OCI-LY3 (cell line): ENCODE results near the gene HCN1.
"Not testable (repeated sequence)": the region's sequence is repeated elsewhere in the genome, so short reads cannot be mapped to it uniquely, and the experiment has no call there.

Experiments
- H2AFZ ChIP-seq: fragments of 200-600, 300-600 bp; shearing (Covaris generic); 2 replicates; pipeline ENCODE4 v1.6.0; 2014; ENCODE audit warnings: antibody characterized with exemption, low read depth, low read length
- H3K27ac ChIP-seq: fragments of 200-600, 300-600 bp; sonication (generic); 2 replicates; pipeline ENCODE4 v1.5.1; 2014; ENCODE audit warnings: mild to moderate bottlenecking, low read length, moderate library complexity, mixed read lengths
- H3K27me3 ChIP-seq: fragments of 200-600, 300-600 bp; sonication (generic); 2 replicates; pipeline ENCODE4 v1.6.1; 2014; ENCODE audit warnings: low read depth, low read length, mixed read lengths
- H3K36me3 ChIP-seq: fragments of 200-600, 300-600 bp; sonication (generic); replicated peaks from 2 replicates; pipeline ENCODE3; 2014; ENCODE audit warnings: low read depth, low read length, mixed read lengths
- H3K4me1 ChIP-seq: fragments of 300-600, 200-600 bp; sonication (generic); 2 replicates; pipeline ENCODE4 v1.6.1; 2014; ENCODE audit warnings: low read length, mixed read lengths
- H3K4me2 ChIP-seq: fragments of 200-600, 300-600 bp; sonication (generic); 2 replicates; pipeline ENCODE4 v1.6.1; 2014; ENCODE audit warnings: low read length, mixed read lengths
- H3K4me3 ChIP-seq: fragments of 300-600, 200-600 bp; sonication (generic); 2 replicates; pipeline ENCODE4 v1.5.1; 2014; ENCODE audit warnings: antibody characterized with exemption, mild to moderate bottlenecking, low read length, moderate library complexity
- H3K79me2 ChIP-seq: fragments of 300-600, 200-600 bp; shearing (Covaris generic); 2 replicates; pipeline ENCODE4 v1.6.1; 2014; ENCODE audit warnings: mild to moderate bottlenecking, low read length, mixed read lengths
- H3K9ac ChIP-seq: fragments of 300-600, 200-600 bp; shearing (Covaris generic); 2 replicates; pipeline ENCODE4 v1.6.0; 2014; ENCODE audit warnings: mild to moderate bottlenecking, low read length, moderate library complexity
- H3K9me3 ChIP-seq: fragments of 200-600, 300-600 bp; shearing (Covaris generic); 2 replicates; pipeline ENCODE4 v1.6.1; 2014; ENCODE audit warnings: low read length, mixed read lengths; ENCODE audit not compliant: insufficient read depth
- H4K20me1 ChIP-seq: fragments of 200-600, 300-600 bp; sonication (generic); 2 replicates; pipeline ENCODE4 v1.6.1; 2016; ENCODE audit warnings: low read length, mixed read lengths; ENCODE audit not compliant: insufficient read depth
- CTCF ChIP-seq: fragments of 200-600, 300-600 bp; sonication (generic); IDR thresholded peaks from 2 replicates; pipeline ENCODE4 v1.5.1; 2014; ENCODE audit warnings: antibody characterized with exemption, low read length, low read depth
- EZH2phosphoT487 ChIP-seq: fragments of 200-600 bp; shearing (Covaris generic); IDR thresholded peaks from 2 replicates; pipeline ENCODE4 v1.6.1; 2018; ENCODE audit warnings: antibody characterized with exemption, mixed run types, low read depth

HCN1 gene

GRCh38 chr5:45609661-45610060, 86.5 kb downstream of the HCN1 start:
- TF ChIP-seq EZH2phosphoT487 = no peak
- TF ChIP-seq CTCF = no peak
- peak overlapping the region; percentile 21 for H3K27ac ChIP-seq
- peaks cover 15% of the 10 kb centered on the region for H3K4me1 ChIP-seq
- H3K27me3 ChIP-seq = no peaks in the 10 kb centered on the region
- peak overlapping the region; percentile 37 for H3K4me2 ChIP-seq
- no peaks in the 10 kb centered on the region for H3K79me2 ChIP-seq
- no peaks in the 10 kb centered on the region for H3K9me3 ChIP-seq
- H3K9ac ChIP-seq = no peak overlapping the region
- H2AFZ ChIP-seq = no peak overlapping the region
- no peak overlapping the region for H3K4me3 ChIP-seq
- H4K20me1 ChIP-seq = no peaks in the 10 kb centered on the region
- no peaks in the 10 kb centered on the region for H3K36me3 ChIP-seq

- TF ChIP-seq CTCF = no peak
- no peak for TF ChIP-seq EZH2phosphoT487
- no peaks in the 10 kb centered on the region for H3K79me2 ChIP-seq
- H3K4me2 ChIP-seq = no peak overlapping the region
- no peak overlapping the region for H3K4me3 ChIP-seq
- H2AFZ ChIP-seq = no peak overlapping the region
- H3K9me3 ChIP-seq = no peaks in the 10 kb centered on the region
- H3K36me3 ChIP-seq = no peaks in the 10 kb centered on the region
- no peaks in the 10 kb centered on the region for H4K20me1 ChIP-seq
- no peaks in the 10 kb centered on the region for H3K27me3 ChIP-seq
- H3K4me1 ChIP-seq = peaks cover 4% of the 10 kb centered on the region
- H3K27ac ChIP-seq = no peak overlapping the region
- no peak overlapping the region for H3K9ac ChIP-seq
Measured at GRCh38 chr5:45604092-45604491, 92.1 kb downstream of the HCN1 start.

- no peak overlapping the region for H2AFZ ChIP-seq
- H3K79me2 ChIP-seq = no peaks in the 10 kb centered on the region
- H3K36me3 ChIP-seq = no peaks in the 10 kb centered on the region
- no peak overlapping the region for H3K4me3 ChIP-seq
- H3K4me2 ChIP-seq = no peak overlapping the region
- H3K27me3 ChIP-seq = no peaks in the 10 kb centered on the region
- H3K27ac ChIP-seq = no peak overlapping the region
- H4K20me1 ChIP-seq = no peaks in the 10 kb centered on the region
- no peak overlapping the region for H3K9ac ChIP-seq
- H3K4me1 ChIP-seq = no peaks in the 10 kb centered on the region
- TF ChIP-seq EZH2phosphoT487 = no peak
- no peak for TF ChIP-seq CTCF
- H3K9me3 ChIP-seq = no peaks in the 10 kb centered on the region
Measured at GRCh38 chr5:45601424-45601823, 94.8 kb downstream of the HCN1 start.

- no peaks in the 10 kb centered on the region for H3K27me3 ChIP-seq
- H3K36me3 ChIP-seq = no peaks in the 10 kb centered on the region
- no peaks in the 10 kb centered on the region for H3K9me3 ChIP-seq
- H3K4me1 ChIP-seq = no peaks in the 10 kb centered on the region
- no peak overlapping the region for H3K4me3 ChIP-seq
- H3K9ac ChIP-seq = no peak overlapping the region
- no peak overlapping the region for H2AFZ ChIP-seq
- no peak overlapping the region for H3K27ac ChIP-seq
- TF ChIP-seq CTCF = no peak
- TF ChIP-seq EZH2phosphoT487 = no peak
- no peak overlapping the region for H3K4me2 ChIP-seq
- H3K79me2 ChIP-seq = no peaks in the 10 kb centered on the region
- H4K20me1 ChIP-seq = no peaks in the 10 kb centered on the region
Measured at GRCh38 chr5:45596320-45596719, 99.9 kb downstream of the HCN1 start.

GRCh38 chr5:45586001-45586400, 110.2 kb downstream of the HCN1 start:
- H3K9ac ChIP-seq, H2AFZ ChIP-seq, H3K36me3 ChIP-seq, H3K4me3 ChIP-seq, H3K9me3 ChIP-seq, H3K4me1 ChIP-seq, H4K20me1 ChIP-seq, H3K4me2 ChIP-seq, H3K27ac ChIP-seq, H3K79me2 ChIP-seq, H3K27me3 ChIP-seq: not testable (repeated sequence)
